Keratinocyte (primary cell): Measurements from ENCODE around the gene MUC4.
"Not testable (repeated sequence)": the region's sequence is repeated elsewhere in the genome, so short reads cannot be mapped to it uniquely, and the experiment has no call there.

Source experiments
- CTCF ChIP-seq, 3 experiments: IDR thresholded peaks in 1 of 3; conservative IDR thresholded peaks in 1 of 3; optimal IDR thresholded peaks in 1 of 3; 2 replicates in 2 of 3; 3 replicates in 1 of 3; pipeline versions ENCODE3 to v1.5.1; 2011; ENCODE audit warnings: low read length in 3 of 3, mild to moderate bottlenecking in 3 of 3, moderate library complexity in 2 of 3, control low read depth in 1 of 3, inconsistent platforms in 1 of 3; ENCODE audit not compliant: insufficient read depth in 2 of 3; ENCODE audit errors: extremely low read depth in 1 of 3
- EZH2 ChIP-seq: IDR thresholded peaks from one replicate; pipeline ENCODE4 v1.6.1; 2012; ENCODE audit warnings: inconsistent platforms, mild to moderate bottlenecking, low read length, moderate library complexity

- not testable (repeated sequence) for TF ChIP-seq CTCF (optimal IDR thresholded peaks at IDR 0.05 in 1 of 3, IDR thresholded peaks at IDR 0.05 in 1 of 3, conservative IDR thresholded peaks at IDR 0.05 in 1 of 3; ENCODE audit: extremely low read depth in 1 of 3, insufficient read depth in 2 of 3, low read length in 3 of 3); EZH2
Measured at GRCh38 chr3:195713150-195713549, 98.6 kb downstream of the MUC4 start.
